ENCODE measurements around the gene NIBAN1. TPM values are rescaled to one million over a fixed set of nuclear protein-coding genes. Genes with fewer than 3 reads are reported as not detected.

The NIBAN1 gene
- total and polyA plus RNA-seq, 8 donors = 7.5 to 302 (median 39.4) TPM

- Histone ChIP-seq H3K27ac (peak overlapping the region; percentile 21 to 91 (median 89)), H3K27me3 (no peaks in the 10 kb centered on the region), H3K36me3 (no peaks in the 10 kb centered on the region), H3K4me1 (peaks cover 0 to 75% (median 36%) of the 10 kb centered on the region in 4 donors), H3K4me3 (peak overlapping the region; percentile 77 to 89 (median 80)), H3K9me3 (no peaks in the 10 kb centered on the region)
- TF ChIP-seq EP300 (IDR thresholded peaks at IDR 0.05) (no peak), POLR2AphosphoS5 (IDR thresholded peaks at IDR 0.05) (no peak), CTCF (IDR thresholded peaks at IDR 0.05) (no peak), POLR2A (IDR thresholded peaks at IDR 0.05) (no peak)
- DNase-seq = no peak
- intact Hi-C loops (cut with DNase I; ENCODE audit: low total_unique reads) = no loop called here
- WGBS, 5 donors = 77 to 90% (median 85%) methylated on average over 8 of the region's 8 CpGs
Observed at GRCh38 chr1:184971522-184972265, 2.6 kb downstream of the NIBAN1 start.

- TF ChIP-seq POLR2A (IDR thresholded peaks at IDR 0.05) (no peak), EP300 (IDR thresholded peaks at IDR 0.05) (no peak), CTCF (IDR thresholded peaks at IDR 0.05) (no peak), POLR2AphosphoS5 (IDR thresholded peaks at IDR 0.05) (no peak)
- H3K27me3 ChIP-seq = no peaks in the 10 kb centered on the region
- peaks cover 5 to 82% (median 39%) of the 10 kb centered on the region in 4 donors for H3K4me1 ChIP-seq
- no peak for DNase-seq
- no peaks in the 10 kb centered on the region for H3K36me3 ChIP-seq
- H3K4me3 ChIP-seq = peak overlapping the region in 3 of 4 donors; percentile 77 to 89 (median 78)
- no peaks in the 10 kb centered on the region for H3K9me3 ChIP-seq
- 38 to 64% (median 60%) methylated on average over 5 of the region's 5 CpGs for WGBS, 5 donors
- peak overlapping the region in 4 of 5 donors; percentile 33 to 91 (median 90) for H3K27ac ChIP-seq
- intact Hi-C loops (cut with DNase I; ENCODE audit: low total_unique reads) = no loop called here
Observed at GRCh38 chr1:184970691-184971161, 3.6 kb downstream of the NIBAN1 start.

- intact Hi-C loops (cut with DNase I; ENCODE audit: low total_unique reads) = no loop called here
- Histone ChIP-seq H3K27me3 (no peaks in the 10 kb centered on the region), H3K4me1 (peaks cover 0 to 59% (median 26%) of the 10 kb centered on the region in 4 donors), H3K27ac (peak overlapping the region in 1 of 5 donors; percentile 50), H3K36me3 (peaks cover 0 to 16% (median 5%) of the 10 kb centered on the region in 4 donors), H3K4me3 (no peak overlapping the region), H3K9me3 (no peaks in the 10 kb centered on the region)
- no peak for DNase-seq
- WGBS, 5 donors = 81 to 97% (median 90%) methylated on average over 2 of the region's 2 CpGs
- no peak for TF ChIP-seq EP300 (IDR thresholded peaks at IDR 0.05)
- TF ChIP-seq CTCF (IDR thresholded peaks at IDR 0.05) = no peak
- TF ChIP-seq POLR2AphosphoS5 (IDR thresholded peaks at IDR 0.05) = no peak
- TF ChIP-seq POLR2A (IDR thresholded peaks at IDR 0.05) = no peak
Observed at GRCh38 chr1:184966989-184967388, 7.3 kb downstream of the NIBAN1 start.

GRCh38 chr1:184965944-184966860 lies 8.1 kb downstream of the NIBAN1 start:
- Histone ChIP-seq H3K36me3 (peaks cover 0 to 22% (median 5%) of the 10 kb centered on the region in 4 donors), H3K27ac (peak overlapping the region in 2 of 5 donors; percentile 8 to 21), H3K4me3 (no peak overlapping the region), H3K27me3 (no peaks in the 10 kb centered on the region), H3K4me1 (peaks cover 0 to 51% (median 22%) of the 10 kb centered on the region in 4 donors), H3K9me3 (no peaks in the 10 kb centered on the region)
- no peak for DNase-seq
- intact Hi-C loops (cut with DNase I; ENCODE audit: low total_unique reads) = no loop called here
- 69 to 80% (median 73%) methylated on average over 4 of the region's 4 CpGs for WGBS, 5 donors
- no peak for TF ChIP-seq EP300 (IDR thresholded peaks at IDR 0.05)
- no peak for TF ChIP-seq POLR2AphosphoS5 (IDR thresholded peaks at IDR 0.05)
- no peak for TF ChIP-seq POLR2A (IDR thresholded peaks at IDR 0.05)
- TF ChIP-seq CTCF (IDR thresholded peaks at IDR 0.05) = no peak
